Endothelial cell of umbilical vein (primary cell): ENCODE data around the gene CDC14B. TPM values are rescaled to one million over a fixed set of nuclear protein-coding genes. Genes with fewer than 3 reads are reported as not detected.

Experiments used
- BruUV-seq: library from RNA; stranded (reverse); fragments of 400-500 nt; replicated peaks from 2 replicates; lab custom pipeline; 2021; lab: Mats Ljungman, UMichigan
- CTCF ChIA-PET: fragments of 300-600, 350-600 bp; sonication (Branson Sonifier 250); formaldehyde crosslinking; loops from one replicate; lab custom pipeline; 2021; ENCODE audit warnings: antibody characterized with exemption, inconsistent platforms; lab: Charles Lee
- POLR2A ChIA-PET: fragments of 300-600, 350-600 bp; sonication (Branson Sonifier 250); formaldehyde crosslinking; loops from one replicate; lab custom pipeline; 2021; ENCODE audit warnings: antibody characterized with exemption, inconsistent platforms; lab: Charles Lee
- DNase-seq: peaks from one replicate; pipeline ENCODE4 v3.0.0-alpha.2; 2011; ENCODE audit warnings: low read depth, low spot score
- FAIRE-seq: peaks from 2 replicates; lab custom pipeline; 2011; peaks lifted over from hg19 to GRCh38; lab: Jason Lieb, UNC
- H2AFZ ChIP-seq: 2 replicates; pipeline ENCODE4 v1.6.0; 2012; ENCODE audit warnings: low read depth, low read length, control low read depth, inconsistent platforms
- H3K27ac ChIP-seq: 2 replicates; pipeline ENCODE4 v1.5.1; 2011; ENCODE audit warnings: low read depth, mild to moderate bottlenecking, control low read depth, low read length, moderate library complexity; ENCODE audit not compliant: insufficient read depth
- H3K27me3 ChIP-seq, 2 experiments: 2 replicates each; pipeline versions ENCODE4 v1.6.0 to v1.6.1; 2011; ENCODE audit warnings: low read length in 2 of 2, mixed read lengths in 1 of 2; ENCODE audit not compliant: control insufficient read depth in 2 of 2, insufficient read depth in 2 of 2
- H3K36me3 ChIP-seq, 2 experiments: 2 replicates in 1 of 2; 3 replicates in 1 of 2; pipeline ENCODE4 v1.5.1; 2011; ENCODE audit warnings: low read length in 2 of 2, mild to moderate bottlenecking in 1 of 2, moderate library complexity in 1 of 2; ENCODE audit not compliant: control insufficient read depth in 2 of 2, insufficient read depth in 2 of 2; ENCODE audit errors: extremely low read depth in 1 of 2
- H3K4me1 ChIP-seq: 3 replicates; pipeline ENCODE4 v1.5.1; 2011; ENCODE audit warnings: mild to moderate bottlenecking, low read length; ENCODE audit not compliant: control insufficient read depth, insufficient read depth; ENCODE audit errors: extremely low read depth
- H3K4me2 ChIP-seq: 2 replicates; pipeline ENCODE4 v1.6.1; 2011; ENCODE audit warnings: low read length, control low read depth, mixed read lengths; ENCODE audit not compliant: insufficient read depth
- H3K4me3 ChIP-seq, 3 experiments: fragments of 200-600 bp in 1 of 3; sonication (generic), shearing (Covaris generic) in 1 of 3; replicated peaks in 1 of 3; 2 replicates each; pipeline ENCODE4 v1.5.1; 2011 to 2016; ENCODE audit warnings: control low read depth in 3 of 3, low read length in 3 of 3, mild to moderate bottlenecking in 2 of 3, inconsistent platforms in 1 of 3, low read depth in 1 of 3, moderate library complexity in 1 of 3; ENCODE audit not compliant: insufficient read depth in 1 of 3
- H3K79me2 ChIP-seq: 2 replicates; pipeline ENCODE4 v1.6.0; 2012; ENCODE audit warnings: low read length, inconsistent platforms; ENCODE audit not compliant: control insufficient read depth, insufficient read depth
- H3K9ac ChIP-seq: replicated peaks from 2 replicates; pipeline ENCODE3; 2011; ENCODE audit warnings: low read length, control low read depth; ENCODE audit not compliant: insufficient read depth; ENCODE audit errors: extremely low read depth
- H3K9me1 ChIP-seq: replicated peaks from 3 replicates; pipeline ENCODE4 v1.6.0; 2011; ENCODE audit warnings: mild to moderate bottlenecking, low read length; ENCODE audit not compliant: control insufficient read depth, insufficient read depth; ENCODE audit errors: extremely low read depth
- H3K9me3 ChIP-seq: replicated peaks from 2 replicates; pipeline ENCODE4 v1.5.1; 2012; ENCODE audit warnings: low read length, inconsistent platforms; ENCODE audit not compliant: control insufficient read depth, insufficient read depth
- H4K20me1 ChIP-seq: replicated peaks from 2 replicates; pipeline ENCODE3; 2011; ENCODE audit warnings: mild to moderate bottlenecking, low read length; ENCODE audit not compliant: control insufficient read depth, insufficient read depth; ENCODE audit errors: extremely low read depth
- EZH2 ChIP-seq: IDR thresholded peaks from 2 replicates; pipeline ENCODE4 v1.6.1; 2012; ENCODE audit warnings: borderline replicate concordance, low read depth, mild to moderate bottlenecking, moderate library complexity, low read length, inconsistent platforms; ENCODE audit not compliant: severe bottlenecking
- GATA2 ChIP-seq: IDR thresholded peaks from 2 replicates; pipeline ENCODE4 v1.7.0; 2011; ENCODE audit warnings: low read depth, mild to moderate bottlenecking, moderate library complexity, mixed read lengths, low read length; ENCODE audit not compliant: insufficient read length, insufficient read depth
- POLR2A ChIP-seq: IDR thresholded peaks from 2 replicates; pipeline ENCODE4 v1.6.1; 2012; ENCODE audit warnings: low read depth, mild to moderate bottlenecking, control low read depth, low read length
- dilution Hi-C: fragments of 300-500 bp; cut with MboI; formaldehyde crosslinking; loops from one replicate; pipeline ENCODE4 v1.15.0; 2019; ENCODE audit warnings: low sequenced_read_pairs; ENCODE audit not compliant: extremely low pct_ligation_motif_present
- intact Hi-C: fragments of 100-400 bp; cut with micrococcal nuclease; formaldehyde crosslinking; loops from one replicate; pipeline ENCODE4 v1.10.0; 2022
- polyA plus RNA-seq, 4 experiments: library from polyadenylated mRNA; depleted of rRNA in 3 of 4; stranded (reverse) in 3 of 4; unstranded in 1 of 4; fragments of >200 nt; gene quantifications; 2 replicates each; pipeline versions ENCODE4 v1.2.1 to v1.2.3, GENCODE V29; 2011 to 2012; ENCODE audit warnings: missing spikeins in 1 of 4
- total RNA-seq: library from RNA; stranded (reverse); gene quantifications from 2 replicates; pipeline ENCODE4 v1.2.3, GENCODE V29; 2021
- TF ChIP-seq, protein P1 (sequence below), 2 donors: IDR thresholded peaks; 1 replicate in 1 of 2; 2 replicates in 1 of 2; pipeline ENCODE4 v1.5.1; 2011; ENCODE audit warnings: low read length in 2 of 2, mild to moderate bottlenecking in 2 of 2, moderate library complexity in 2 of 2, control low read depth in 1 of 2, inconsistent platforms in 1 of 2, low read depth in 1 of 2; ENCODE audit not compliant: insufficient read depth in 1 of 2; ENCODE audit errors: extremely low read depth in 1 of 2

The CDC14B gene
- total and polyA plus RNA-seq, 2 donors (not counting 3 experiments of a cell fraction or from before 2014, with no cell fraction given), result 0.39 to 0.93 TPM

DNA sequence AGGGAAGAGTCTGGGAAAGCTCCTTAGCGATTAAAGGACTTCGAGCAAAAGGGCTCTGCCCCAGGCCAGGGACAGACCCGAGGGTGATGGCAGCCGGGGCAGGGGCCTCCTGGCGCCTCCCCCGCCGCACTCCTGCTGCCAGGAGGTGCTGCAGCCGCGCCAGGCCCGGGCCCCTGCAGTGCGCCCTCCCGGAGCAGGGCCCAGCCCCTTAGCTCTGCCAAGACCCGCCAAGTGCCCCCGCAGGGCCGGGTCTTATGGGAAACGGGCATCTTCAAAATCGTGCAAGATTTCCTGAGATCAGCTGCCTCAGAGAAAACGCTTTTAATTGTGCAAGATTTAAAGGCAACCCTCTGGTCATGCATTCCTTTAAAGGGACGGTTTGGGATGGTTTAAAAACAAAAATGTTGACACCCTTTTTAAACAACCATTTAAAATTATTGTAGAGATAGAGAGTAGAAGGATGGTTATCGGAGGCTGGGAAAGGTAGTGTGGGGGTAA lies 52.4 kb downstream of the CDC14B start:
- H4K20me1 ChIP-seq, result no peaks in the 10 kb centered on the region
- H3K9ac ChIP-seq, result no peak overlapping the region
- peaks cover 8 to 41% of the 10 kb centered on the region in 2 experiments for H3K27me3 ChIP-seq
- H3K4me2 ChIP-seq, result peak overlapping the region; percentile 81
- no peak overlapping the region for H3K27ac ChIP-seq
- H3K4me3 ChIP-seq, result peak overlapping the region; percentile 59 to 72 (median 60)
- intact Hi-C loops (loop anchor here (5.0 kb wide), 3 partner anchors 150 to 250 kb away; partner anchors contain the start of gene ZNF367), dilution Hi-C loops (no loop called here)
- peak overlapping the region; percentile 93 for H2AFZ ChIP-seq
- peak; percentile 11 for DNase-seq
- POLR2A ChIA-PET, result interaction anchor here (0.6 kb wide), 1 partner anchor 234 kb away, joined by 4 read pairs; no protein-coding TSS in a partner anchor
- no peaks in the 10 kb centered on the region for H3K9me1 ChIP-seq
- no peaks in the 10 kb centered on the region for H3K9me3 ChIP-seq
- H3K79me2 ChIP-seq, result no peaks in the 10 kb centered on the region
- no peaks in the 10 kb centered on the region for H3K36me3 ChIP-seq
- TF ChIP-seq EZH2 (no peak), POLR2A (no peak), GATA2 (no peak)
- no TSS peak for BruUV-seq
- peaks cover 5% of the 10 kb centered on the region for H3K4me1 ChIP-seq
- no peak for FAIRE-seq
- CTCF ChIA-PET, result interaction anchor here (1.1 kb wide), 1 partner anchor 12 kb away, joined by 4 read pairs; no protein-coding TSS in a partner anchor

GRCh38 chr9:96566498-96567202 lies 53.0 kb downstream of the CDC14B start:
- H3K4me2 ChIP-seq, result peak overlapping the region; percentile 81
- peak overlapping the region; percentile 59 to 72 (median 60) for H3K4me3 ChIP-seq
- TF ChIP-seq GATA2 (no peak), EZH2 (peak; percentile 15)
- TF ChIP-seq, protein P1, sequence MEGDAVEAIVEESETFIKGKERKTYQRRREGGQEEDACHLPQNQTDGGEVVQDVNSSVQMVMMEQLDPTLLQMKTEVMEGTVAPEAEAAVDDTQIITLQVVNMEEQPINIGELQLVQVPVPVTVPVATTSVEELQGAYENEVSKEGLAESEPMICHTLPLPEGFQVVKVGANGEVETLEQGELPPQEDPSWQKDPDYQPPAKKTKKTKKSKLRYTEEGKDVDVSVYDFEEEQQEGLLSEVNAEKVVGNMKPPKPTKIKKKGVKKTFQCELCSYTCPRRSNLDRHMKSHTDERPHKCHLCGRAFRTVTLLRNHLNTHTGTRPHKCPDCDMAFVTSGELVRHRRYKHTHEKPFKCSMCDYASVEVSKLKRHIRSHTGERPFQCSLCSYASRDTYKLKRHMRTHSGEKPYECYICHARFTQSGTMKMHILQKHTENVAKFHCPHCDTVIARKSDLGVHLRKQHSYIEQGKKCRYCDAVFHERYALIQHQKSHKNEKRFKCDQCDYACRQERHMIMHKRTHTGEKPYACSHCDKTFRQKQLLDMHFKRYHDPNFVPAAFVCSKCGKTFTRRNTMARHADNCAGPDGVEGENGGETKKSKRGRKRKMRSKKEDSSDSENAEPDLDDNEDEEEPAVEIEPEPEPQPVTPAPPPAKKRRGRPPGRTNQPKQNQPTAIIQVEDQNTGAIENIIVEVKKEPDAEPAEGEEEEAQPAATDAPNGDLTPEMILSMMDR (IDR thresholded peaks at IDR 0.05; ENCODE audit: extremely low read depth in 1 of 2, insufficient read depth in 1 of 2, low read depth in 1 of 2, low read length in 2 of 2), result peak; percentile 27 to 37
- dilution Hi-C loops, result no loop called here
- no peak overlapping the region for H3K27ac ChIP-seq
- H3K79me2 ChIP-seq, result no peaks in the 10 kb centered on the region
- POLR2A ChIA-PET, result no interaction called here
- no peak for DNase-seq
- peak; percentile 52 for FAIRE-seq
- H3K4me1 ChIP-seq, result peaks cover 5% of the 10 kb centered on the region
- CTCF ChIA-PET, result interaction anchor here (0.7 to 1.3 kb wide), 5 partner anchors 9 to 51 kb away, joined by 3 to 4 read pairs (median 3); no protein-coding TSS in a partner anchor
- no peaks in the 10 kb centered on the region for H4K20me1 ChIP-seq
- intact Hi-C loops, result loop anchor here (5.0 kb wide), 3 partner anchors 149 to 249 kb away; partner anchors contain the start of gene ZNF367
- no peaks in the 10 kb centered on the region for H3K9me3 ChIP-seq
- no peaks in the 10 kb centered on the region for H3K36me3 ChIP-seq
- H3K9ac ChIP-seq, result no peak overlapping the region
- H3K27me3 ChIP-seq, result peaks cover 8 to 38% of the 10 kb centered on the region in 2 experiments
- H2AFZ ChIP-seq, result peak overlapping the region; percentile 93
- no peaks in the 10 kb centered on the region for H3K9me1 ChIP-seq
- no TSS peak for BruUV-seq
